Lower lobe of right lung (tissue), 2 donors: ENCODE results near the gene SLC66A1. TPM values are rescaled to one million over a fixed set of nuclear protein-coding genes. Genes with fewer than 3 reads are reported as not detected.
"Not testable (repeated sequence)": the region's sequence is repeated elsewhere in the genome, so short reads cannot be mapped to it uniquely, and the experiment has no call there.

Experiments
- ATAC-seq, 2 donors: fragments of 200-7000 bp; cut with Tn5 transposase; one replicate each; pipeline ENCODE4 v1.9.1; 2020 to 2022; ENCODE audit warnings: mild to moderate bottlenecking in 2 of 2, moderate library complexity in 2 of 2
- DNase-seq: peaks from one replicate; pipeline ENCODE4 v3.0.0-alpha.2; 2020
- H3K27ac ChIP-seq: fragments of 200-600 bp; one replicate; pipeline ENCODE4 v1.8.0; 2022
- H3K27me3 ChIP-seq: fragments of 200-600 bp; one replicate; pipeline ENCODE4 v1.8.0; 2022; ENCODE audit warnings: low read depth
- H3K36me3 ChIP-seq: fragments of 200-600 bp; one replicate; pipeline ENCODE4 v1.8.0; 2022; ENCODE audit warnings: mild to moderate bottlenecking
- H3K4me1 ChIP-seq: fragments of 200-600 bp; one replicate; pipeline ENCODE4 v1.8.0; 2022
- H3K4me3 ChIP-seq: fragments of 200-600 bp; one replicate; pipeline ENCODE4 v1.8.0; 2022; ENCODE audit warnings: mild to moderate bottlenecking
- H3K9me3 ChIP-seq: fragments of 200-600 bp; one replicate; pipeline ENCODE4 v1.8.0; 2022
- intact Hi-C: fragments of 100-400 bp; cut with DNase I; formaldehyde crosslinking; loops from one replicate; pipeline ENCODE4 v1.11.0; 2022
- total RNA-seq: library from RNA; stranded (reverse); fragmentation: NEBNext Ultra II Directional; extraction: Animal tissue kit (Norgen Biotek cat#: 25700); gene quantifications from one replicate; pipeline ENCODE4 v1.2.1, GENCODE V29; 2021
- TF ChIP-seq, protein P1 (sequence below): fragments of 200-600 bp; IDR thresholded peaks from one replicate; pipeline ENCODE4 v1.8.0; 2022; ENCODE audit warnings: antibody characterized with exemption, mild to moderate bottlenecking
- donor health status: DM: no; HTN: yes; CAD: no; lungs with severe emphysema.

The SLC66A1 gene
- total RNA-seq, 1 donor from 2014 or later: 15.4 TPM

DNA sequence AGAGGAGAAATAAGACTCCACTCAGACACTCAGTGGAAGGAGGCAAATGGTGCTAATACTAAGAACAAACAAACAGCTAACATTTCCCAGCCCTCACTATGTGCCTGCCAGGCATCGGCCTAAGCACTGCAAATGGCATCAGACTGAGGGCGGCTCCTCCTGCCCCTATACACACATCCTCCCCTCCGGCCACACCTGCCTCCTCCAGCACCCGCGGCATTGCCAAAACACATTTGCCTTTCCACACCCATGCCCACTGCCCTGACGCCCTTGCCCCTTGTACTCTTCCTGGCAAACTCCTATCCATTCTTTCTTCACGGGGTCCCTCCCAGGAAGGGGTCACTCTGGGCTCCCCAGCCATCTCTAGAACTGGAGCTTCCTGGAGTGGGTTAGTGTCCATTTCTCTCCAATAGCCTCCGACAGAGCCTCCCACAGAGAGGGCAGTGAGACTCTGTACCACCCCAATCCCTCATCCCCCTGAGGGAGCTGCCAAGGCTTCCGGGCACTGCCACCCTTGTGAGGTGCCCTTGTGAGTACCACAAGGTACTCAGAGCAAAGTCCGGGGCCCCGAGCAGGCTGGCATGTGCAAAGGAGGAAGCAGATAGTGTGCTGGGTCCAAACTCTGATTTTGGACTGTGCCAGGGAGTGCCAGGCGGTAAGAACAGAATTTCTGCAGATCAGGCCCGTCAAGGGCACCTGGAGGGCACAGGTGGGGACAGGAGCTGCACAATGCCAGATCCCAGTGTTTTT lies 24.5 kb upstream of the SLC66A1 start:
- H3K4me1 ChIP-seq: peaks cover 6% of the 10 kb centered on the region
- ATAC-seq: no peak
- no peak overlapping the region for H3K27ac ChIP-seq
- intact Hi-C loops: no loop called here
- no peak for DNase-seq
- H3K27me3 ChIP-seq: no peaks in the 10 kb centered on the region
- no peaks in the 10 kb centered on the region for H3K9me3 ChIP-seq
- no peak overlapping the region for H3K4me3 ChIP-seq
- no peaks in the 10 kb centered on the region for H3K36me3 ChIP-seq
- TF ChIP-seq, protein P1, sequence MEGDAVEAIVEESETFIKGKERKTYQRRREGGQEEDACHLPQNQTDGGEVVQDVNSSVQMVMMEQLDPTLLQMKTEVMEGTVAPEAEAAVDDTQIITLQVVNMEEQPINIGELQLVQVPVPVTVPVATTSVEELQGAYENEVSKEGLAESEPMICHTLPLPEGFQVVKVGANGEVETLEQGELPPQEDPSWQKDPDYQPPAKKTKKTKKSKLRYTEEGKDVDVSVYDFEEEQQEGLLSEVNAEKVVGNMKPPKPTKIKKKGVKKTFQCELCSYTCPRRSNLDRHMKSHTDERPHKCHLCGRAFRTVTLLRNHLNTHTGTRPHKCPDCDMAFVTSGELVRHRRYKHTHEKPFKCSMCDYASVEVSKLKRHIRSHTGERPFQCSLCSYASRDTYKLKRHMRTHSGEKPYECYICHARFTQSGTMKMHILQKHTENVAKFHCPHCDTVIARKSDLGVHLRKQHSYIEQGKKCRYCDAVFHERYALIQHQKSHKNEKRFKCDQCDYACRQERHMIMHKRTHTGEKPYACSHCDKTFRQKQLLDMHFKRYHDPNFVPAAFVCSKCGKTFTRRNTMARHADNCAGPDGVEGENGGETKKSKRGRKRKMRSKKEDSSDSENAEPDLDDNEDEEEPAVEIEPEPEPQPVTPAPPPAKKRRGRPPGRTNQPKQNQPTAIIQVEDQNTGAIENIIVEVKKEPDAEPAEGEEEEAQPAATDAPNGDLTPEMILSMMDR: no peak

DNA sequence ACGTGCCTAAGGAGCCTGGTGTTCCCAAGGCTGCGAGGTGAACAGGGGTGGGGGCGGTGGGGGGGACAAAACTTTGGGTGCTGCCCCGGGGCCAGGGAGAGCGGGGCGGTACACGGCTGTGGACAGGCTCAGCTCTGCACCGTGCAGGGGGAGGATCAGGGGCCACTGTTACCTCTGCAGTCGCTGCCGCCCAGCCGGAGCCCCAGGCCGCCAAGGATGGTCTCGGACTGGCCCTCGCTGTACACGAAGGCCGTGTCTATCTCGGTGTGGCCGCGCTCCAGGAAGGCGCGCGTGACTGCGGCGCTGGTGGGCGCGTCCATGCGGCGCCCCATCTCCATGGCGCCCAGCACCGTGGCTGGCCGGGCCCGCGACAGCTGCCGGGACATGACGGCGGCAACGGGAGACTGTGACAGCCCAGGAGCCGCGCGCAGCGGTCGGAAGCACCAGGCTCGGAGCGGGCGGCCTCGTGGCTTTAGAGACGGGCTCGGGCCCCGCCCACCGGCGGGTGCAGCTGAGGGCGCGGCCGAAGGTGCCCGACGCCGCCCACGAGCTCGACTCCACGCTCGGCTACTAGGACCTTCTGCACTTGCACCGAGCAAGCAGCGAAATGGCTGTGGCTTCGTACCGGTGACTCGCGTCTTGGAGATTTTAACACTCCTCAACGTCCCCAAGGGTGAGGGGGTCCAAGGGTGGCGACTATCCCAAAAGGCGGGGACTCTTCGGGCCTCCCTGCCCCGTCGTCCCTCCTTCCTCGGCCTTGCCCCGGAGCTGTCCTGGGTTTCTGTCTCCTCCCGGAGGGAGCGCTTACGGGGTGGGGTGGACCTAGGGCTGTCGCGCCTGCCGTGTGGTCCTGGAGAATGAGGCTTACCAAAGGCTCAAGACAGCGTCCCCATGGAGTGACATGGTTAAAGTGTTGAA lies 23.5 kb upstream of the SLC66A1 start, which contains the start of gene AKR7A3:
Gene AKR7A3, minus strand, starts transcription at position 447 of the 918 bp plus-strand sequence. Its CDS starts 61 bp downstream, at position 386.
- peak; percentile 80 for DNase-seq
- intact Hi-C loops, H3K36me3 ChIP-seq, H3K27me3 ChIP-seq, H3K4me1 ChIP-seq, H3K9me3 ChIP-seq, H3K27ac ChIP-seq: not testable (repeated sequence)
- H3K4me3 ChIP-seq: peak within 1 kb of the TSS; percentile 60
- ATAC-seq: peak; percentile 93 to 97

DNA sequence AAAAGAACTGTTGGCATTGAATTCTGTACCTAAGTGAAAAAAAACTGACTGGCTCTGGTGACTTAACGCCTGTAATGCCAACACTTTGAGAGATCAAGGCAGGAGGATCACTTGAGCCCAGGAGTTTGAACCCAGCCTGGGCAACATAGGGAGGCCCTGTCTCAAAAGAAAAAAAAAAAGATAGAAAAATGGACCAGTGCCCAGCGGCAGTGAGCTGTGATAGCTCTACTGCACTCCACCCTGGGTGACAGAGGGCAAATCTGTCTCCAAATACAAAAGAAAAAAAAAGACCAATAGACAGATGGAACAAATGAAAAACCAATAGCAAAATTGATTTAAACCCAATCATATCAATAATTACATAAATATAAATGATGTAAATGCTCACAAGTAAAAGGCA lies 22.9 kb upstream of the SLC66A1 start:
- Histone ChIP-seq H3K27me3 (no peaks in the 10 kb centered on the region), H3K27ac (no peak overlapping the region), H3K9me3 (peaks cover 2% of the 10 kb centered on the region), H3K36me3 (no peaks in the 10 kb centered on the region), H3K4me1 (peaks cover 6% of the 10 kb centered on the region), H3K4me3 (peak overlapping the region; percentile 60)
- ATAC-seq (no peak), DNase-seq (no peak)
- TF ChIP-seq, protein P1: no peak
- intact Hi-C loops: no loop called here

DNA sequence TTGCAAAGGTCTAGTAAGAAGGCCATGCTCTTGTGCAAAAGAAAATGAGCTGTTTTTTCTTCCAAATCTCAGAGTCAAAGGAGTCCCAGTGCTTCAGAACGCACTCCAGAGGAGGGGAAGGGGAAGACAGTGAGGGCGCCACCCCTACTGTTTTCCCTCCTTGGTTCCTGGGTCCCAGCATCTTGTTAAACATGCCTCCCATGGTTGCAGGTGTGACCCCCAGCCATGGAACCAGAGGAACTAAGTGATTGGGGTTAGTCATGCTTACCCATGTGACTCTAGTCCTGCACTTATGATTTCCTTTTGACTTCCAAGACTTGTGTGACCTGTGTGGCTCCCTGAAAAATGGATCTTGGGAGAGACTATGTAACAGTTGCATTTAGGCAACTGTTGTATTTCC lies 17.5 kb upstream of the SLC66A1 start:
- H3K4me1 ChIP-seq: no peaks in the 10 kb centered on the region
- H3K36me3 ChIP-seq: no peaks in the 10 kb centered on the region
- no peak overlapping the region for H3K27ac ChIP-seq
- no peak overlapping the region for H3K4me3 ChIP-seq
- ATAC-seq (no peak), DNase-seq (no peak)
- TF ChIP-seq, protein P1: no peak
- H3K9me3 ChIP-seq: peaks cover 13% of the 10 kb centered on the region
- intact Hi-C loops: no loop called here
- no peaks in the 10 kb centered on the region for H3K27me3 ChIP-seq

DNA sequence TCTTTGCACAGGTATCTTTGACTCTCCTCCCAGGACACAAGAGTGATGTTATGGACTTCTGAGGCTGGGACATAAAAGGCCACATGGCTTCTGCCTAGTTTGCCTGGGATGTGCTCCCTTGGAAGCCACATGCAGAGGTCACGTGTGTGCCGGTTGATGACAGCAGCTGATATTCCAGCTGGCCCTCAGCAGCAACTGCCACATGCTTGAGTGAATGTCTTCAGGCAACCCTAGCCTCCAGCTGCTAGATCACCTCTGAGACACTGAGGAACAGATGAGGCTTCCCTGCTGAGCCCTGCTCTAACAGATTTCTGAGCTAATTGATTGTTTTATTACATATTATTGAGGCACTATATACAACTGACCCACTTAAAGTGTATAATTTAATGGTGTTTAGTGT lies 11.9 kb upstream of the SLC66A1 start:
- H3K36me3 ChIP-seq: peaks cover 33% of the 10 kb centered on the region
- DNase-seq (no peak), ATAC-seq (no peak)
- TF ChIP-seq, protein P1: no peak
- H3K4me1 ChIP-seq: no peaks in the 10 kb centered on the region
- no peak overlapping the region for H3K27ac ChIP-seq
- intact Hi-C loops: no loop called here
- no peaks in the 10 kb centered on the region for H3K27me3 ChIP-seq
- H3K4me3 ChIP-seq: no peak overlapping the region
- H3K9me3 ChIP-seq: peaks cover 1% of the 10 kb centered on the region

DNA sequence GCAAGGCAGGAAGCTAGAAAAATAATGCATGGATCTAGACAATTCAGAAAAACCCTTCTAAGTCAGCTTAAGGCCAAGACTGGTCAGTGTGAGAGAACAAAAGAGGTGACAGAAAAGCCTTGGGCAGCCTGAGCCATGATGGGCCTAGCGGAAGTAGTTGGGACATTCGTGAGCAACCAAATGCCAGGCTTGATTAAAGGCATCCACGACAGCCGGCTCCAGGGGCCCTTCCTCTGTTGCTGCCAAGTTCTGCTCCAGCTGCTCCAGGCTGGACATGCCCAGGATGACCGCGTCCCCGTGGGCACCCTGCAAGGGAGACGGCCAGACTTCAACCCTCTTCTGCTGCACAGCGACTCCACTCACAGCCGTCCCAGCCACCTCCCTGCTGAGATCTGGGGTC lies 8.0 kb upstream of the SLC66A1 start:
- H3K27ac ChIP-seq, H3K4me3 ChIP-seq, DNase-seq, intact Hi-C loops, H3K27me3 ChIP-seq, H3K9me3 ChIP-seq, H3K4me1 ChIP-seq, ATAC-seq: not testable (repeated sequence)
- H3K36me3 ChIP-seq: peaks cover 69% of the 10 kb centered on the region
